Urothelium cell line (cell line): ENCODE data around the gene PFDN1.
A peak's percentile ranks its signal among the peaks of the same experiment; 100 is the strongest.
"Not testable (repeated sequence)": the region's sequence is repeated elsewhere in the genome, so short reads cannot be mapped to it uniquely, and the experiment has no call there.

Experiments used
- DNase-seq: peaks from one replicate; pipeline ENCODE4 v3.0.0; 2011; ENCODE audit warnings: low spot score, mixed read lengths
- FAIRE-seq: peaks from 2 replicates; lab custom pipeline; 2011; peaks lifted over from hg19 to GRCh38; lab: Jason Lieb, UNC

Gene PFDN1

DNA sequence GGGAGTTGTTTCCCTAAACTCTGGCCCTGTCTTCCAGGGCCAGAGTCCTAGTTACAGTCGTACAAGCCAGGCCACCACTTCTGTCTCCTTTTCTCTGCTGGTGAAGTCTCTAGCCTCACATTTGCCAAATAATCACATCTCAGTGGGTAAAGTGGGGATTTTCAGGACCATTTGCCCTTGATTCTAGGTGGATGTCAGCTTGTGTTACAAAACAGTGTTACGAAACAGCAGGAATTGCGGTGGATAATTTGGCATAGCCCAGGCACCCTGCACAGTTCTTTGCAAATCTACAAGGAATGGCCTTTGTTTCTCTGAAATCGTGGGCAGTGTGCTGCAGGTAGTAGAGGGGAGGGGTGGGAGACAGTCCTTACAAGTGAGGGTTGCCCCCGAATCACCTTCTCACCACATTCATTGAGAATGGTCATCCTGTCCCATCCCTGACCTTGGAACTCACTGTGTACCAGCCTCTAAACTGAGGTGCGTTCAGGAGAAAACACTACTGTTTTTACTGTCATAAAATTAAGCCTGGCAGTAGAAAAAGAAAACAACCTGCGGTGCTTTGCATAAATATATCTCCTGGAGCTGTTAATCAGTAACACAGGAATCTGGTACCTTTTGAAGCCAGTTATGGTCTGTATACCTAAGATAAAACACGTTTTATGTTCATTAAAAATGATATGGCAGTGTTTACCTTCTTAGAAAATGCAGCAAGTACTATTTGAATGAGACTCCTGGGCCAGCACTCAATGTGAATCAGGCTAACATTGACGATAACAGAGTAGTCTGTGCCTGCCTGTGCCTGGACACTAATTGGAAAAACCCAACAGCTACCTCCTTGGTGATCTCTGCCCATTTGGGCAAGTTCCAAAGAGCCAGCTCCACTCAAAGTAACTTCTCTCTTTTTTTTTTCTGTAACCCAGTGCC, 83.6 kb downstream of the PFDN1 start:
- DNase-seq, result no peak

DNA sequence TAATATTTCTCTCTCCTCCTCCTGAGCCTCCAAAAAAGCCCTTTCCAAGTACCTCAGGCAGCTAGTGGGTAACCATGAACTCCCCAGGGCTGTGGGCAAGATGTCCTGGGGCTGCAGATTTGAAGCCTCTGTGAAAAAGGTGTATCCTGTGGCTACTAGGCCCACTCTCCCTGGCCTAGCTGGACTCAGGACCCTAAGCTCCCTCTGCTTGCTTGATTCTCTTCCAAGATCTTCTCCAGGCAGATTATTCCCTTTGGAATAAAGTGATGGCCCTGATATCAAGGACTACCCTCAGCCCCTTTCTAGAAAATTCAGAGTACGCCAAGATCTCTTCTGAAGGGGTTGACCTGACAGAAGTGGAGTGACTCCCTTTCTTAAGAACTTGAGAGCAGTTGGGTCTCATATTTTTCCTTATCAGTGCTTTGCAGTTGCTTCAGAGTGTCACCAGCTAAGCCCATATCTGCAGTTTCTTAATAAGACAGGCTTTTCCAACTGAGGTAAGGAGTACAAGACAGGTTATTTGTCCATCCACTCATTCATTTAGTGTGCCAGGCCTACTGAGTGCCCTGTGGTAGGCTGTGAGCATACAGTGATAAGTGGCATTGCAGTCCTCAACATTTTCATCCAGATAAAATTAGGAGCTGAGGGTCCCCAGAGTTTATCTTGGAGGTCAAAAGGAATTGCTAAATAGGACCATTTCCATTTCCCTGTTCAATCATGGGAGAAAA, 85.4 kb downstream of the PFDN1 start:
- FAIRE-seq, result no peak
- no peak for DNase-seq

More for the DNA sequence above, 83.6 kb downstream of the PFDN1 start:
- FAIRE-seq, result no peak

DNA sequence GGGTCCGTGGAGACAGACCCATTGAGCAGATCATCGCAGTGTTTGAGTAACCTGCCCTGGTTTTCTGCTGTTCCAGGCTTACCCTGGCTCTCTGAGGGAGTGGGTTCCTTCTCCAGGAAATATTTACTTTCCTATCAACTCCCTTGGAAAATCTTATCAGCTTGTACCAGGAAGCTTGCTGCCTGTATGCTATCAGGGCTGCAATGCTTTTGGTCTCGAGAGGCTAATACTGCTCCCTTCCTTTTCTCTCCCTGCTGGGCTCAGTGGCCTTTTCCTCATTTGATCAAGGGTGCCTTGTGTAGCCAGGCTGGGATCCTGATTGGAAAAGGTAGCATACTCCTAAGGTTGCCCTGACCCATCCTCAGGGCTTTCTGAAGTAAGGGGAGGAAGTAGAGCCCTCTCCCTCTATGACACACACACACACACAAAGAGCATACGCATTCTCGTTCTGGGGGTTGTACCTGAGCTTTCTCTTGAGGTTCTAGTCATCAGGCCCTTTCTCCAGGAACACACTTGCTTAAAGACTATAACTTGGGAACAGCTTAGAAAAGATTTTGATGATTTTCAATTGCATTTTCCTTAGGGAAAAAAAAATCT, 86.3 kb downstream of the PFDN1 start:
- FAIRE-seq, result no peak
- DNase-seq, result no peak

DNA sequence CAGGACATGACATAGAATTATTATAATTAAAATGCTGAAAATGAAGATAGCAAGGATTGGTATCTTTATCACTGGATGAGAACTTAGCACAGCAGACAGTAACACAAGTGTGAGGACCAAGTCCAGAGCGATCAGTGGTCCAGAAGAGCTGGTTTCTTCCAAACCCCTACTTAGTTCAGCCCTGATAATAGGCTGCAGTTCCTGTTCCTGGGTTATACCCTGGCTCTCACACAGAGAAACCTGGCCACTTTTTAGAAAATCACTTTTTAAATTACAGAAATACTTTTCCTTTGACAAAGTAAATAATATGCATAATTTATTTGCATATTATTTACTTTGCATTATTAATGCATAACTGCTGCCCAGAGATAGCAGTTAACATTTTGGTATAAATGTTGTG, 87.6 kb downstream of the PFDN1 start:
- DNase-seq (no peak), FAIRE-seq (no peak)

DNA sequence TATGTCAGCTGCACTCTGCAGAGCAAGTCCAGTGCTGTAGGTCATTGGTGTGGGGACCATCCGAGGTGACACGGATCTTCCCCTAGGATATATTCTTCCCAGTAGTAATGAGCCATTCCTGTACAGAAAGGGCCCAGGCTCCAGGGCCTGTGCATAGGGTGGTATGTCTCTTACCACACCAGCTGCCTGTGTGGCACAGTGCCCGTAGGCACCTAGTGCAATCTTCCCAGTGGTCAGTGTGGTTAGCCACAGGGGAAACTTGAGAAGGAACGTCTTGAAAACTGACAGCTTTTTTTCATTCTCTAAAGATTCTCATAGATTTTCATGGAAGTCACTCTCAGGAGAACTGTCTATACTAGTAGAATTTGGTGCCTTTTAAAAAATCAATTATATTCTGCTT, 88.1 kb downstream of the PFDN1 start:
- FAIRE-seq (no peak), DNase-seq (peak; percentile 63)

DNA sequence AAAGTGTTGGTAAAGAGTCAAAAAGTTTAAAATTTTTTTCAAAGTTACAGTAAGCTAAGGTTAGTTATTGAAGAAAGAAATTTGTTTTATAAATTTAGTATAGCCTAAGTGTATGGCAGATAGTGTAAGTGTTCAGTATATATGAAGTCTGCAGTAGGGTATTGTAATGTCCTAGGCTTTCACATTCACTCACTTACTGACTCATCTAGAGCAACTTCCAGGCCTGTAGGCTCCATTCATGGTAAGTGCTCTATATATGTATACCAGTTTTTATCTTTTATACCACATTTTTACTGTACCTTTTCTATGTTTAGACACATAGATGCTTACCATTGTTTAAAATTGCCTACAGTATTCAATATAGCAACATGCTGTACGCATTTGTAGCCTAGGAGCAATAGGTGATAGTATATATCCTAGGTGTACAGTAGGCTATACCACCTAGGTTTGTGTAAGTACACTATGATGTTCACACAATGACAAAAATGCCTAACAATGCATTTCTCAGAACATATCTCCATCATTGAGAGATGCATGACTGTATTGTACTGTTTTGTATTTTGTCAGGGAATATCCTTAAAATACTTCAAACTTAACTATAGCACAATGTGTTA, 89.4 kb downstream of the PFDN1 start:
- DNase-seq (no peak), FAIRE-seq (no peak)

DNA sequence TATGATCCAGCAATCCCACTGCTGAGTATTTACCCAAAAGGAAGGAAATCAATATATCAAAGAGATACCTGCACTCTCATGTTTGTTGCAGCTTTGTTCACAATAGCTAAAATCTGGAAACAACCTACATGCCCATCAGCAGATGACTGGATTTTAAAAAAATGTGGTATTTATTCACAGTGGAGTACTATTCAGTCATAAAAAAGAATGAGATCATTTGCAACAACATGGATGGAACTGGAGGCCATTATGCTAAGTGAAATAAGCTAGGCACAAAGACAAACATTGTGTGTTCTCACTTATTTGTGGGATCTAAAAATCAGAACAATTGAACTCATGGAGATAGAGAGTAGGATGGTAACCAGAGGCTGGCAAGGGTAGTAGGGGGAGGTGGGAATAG, 94.8 kb downstream of the PFDN1 start:
- no peak for FAIRE-seq
- no peak for DNase-seq

DNA sequence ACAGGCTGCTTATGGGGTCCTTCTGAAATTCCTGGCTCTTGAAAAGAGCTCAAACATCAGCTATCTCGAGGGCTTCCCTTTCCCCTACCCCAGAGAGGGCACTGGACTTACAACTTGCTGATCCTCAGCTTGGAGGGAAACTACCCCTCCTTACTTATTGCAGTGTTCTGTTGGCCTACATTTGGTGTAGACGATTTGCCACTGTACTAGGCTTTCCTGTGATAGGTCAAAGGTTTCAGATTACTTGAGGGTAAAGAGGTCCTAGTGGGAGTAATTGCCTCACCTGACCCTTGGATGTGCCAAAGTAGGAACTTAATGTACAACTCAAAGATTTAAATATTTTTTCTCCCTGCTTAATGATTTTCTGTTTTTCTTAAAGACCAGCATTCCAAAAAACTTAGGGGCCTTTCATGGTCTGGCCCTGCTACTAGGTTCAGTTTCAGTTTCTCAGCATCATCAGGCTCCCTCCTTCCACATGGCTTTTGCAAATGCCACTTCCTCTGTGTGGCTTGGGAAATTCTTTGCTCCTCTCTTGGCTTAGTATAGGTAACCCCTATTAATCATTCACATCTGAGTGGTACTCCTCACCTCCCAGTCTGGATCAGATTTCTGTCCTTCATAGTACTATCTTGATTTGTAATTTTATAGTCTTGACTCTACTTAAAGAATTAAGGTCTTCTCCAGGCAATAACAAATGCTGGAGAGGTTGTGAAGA, 95.5 kb downstream of the PFDN1 start:
- FAIRE-seq, result no peak

DNA sequence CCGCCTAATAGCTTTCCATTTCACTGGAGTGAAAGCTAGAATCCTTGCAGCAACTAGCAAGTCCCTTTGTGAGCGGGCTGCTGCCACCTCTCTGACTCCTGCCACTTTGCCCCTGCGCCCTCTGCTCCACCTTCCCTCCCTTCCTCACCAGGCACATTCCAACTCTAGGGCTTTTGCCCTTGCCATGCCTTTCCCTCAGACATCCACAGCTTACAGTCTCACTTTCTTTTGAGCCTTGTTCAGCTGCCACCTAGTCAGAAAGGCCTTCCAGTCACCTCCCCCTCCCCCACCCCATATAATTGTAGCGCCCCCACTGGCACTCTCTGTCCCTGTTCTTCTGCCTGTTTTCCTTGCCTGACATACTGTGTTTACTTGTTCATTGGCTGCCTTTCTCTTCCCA, 96.9 kb downstream of the PFDN1 start:
- no peak for DNase-seq
- FAIRE-seq, result no peak

More for the DNA sequence above, 95.5 kb downstream of the PFDN1 start:
- DNase-seq, result no peak

DNA sequence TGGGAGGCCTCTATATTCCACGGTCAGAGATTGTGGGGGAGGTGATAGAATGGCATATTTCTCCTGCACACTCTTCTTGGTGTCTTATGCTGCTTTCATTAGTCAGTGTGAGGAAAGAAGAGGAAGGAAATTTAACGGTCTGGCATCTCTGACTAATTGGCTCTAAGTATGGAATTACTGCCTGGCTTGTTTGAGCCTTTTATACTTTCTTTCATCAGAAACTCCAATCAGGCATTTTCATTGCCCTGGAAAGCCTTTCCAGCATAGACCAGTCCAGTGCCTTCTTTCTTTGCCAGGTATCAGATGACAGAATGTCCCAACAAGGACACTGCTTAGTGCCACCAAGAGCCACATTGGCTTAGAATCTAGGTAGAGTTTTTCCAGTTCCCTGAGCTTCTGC, 97.7 kb downstream of the PFDN1 start:
- FAIRE-seq (no peak), DNase-seq (no peak)

DNA sequence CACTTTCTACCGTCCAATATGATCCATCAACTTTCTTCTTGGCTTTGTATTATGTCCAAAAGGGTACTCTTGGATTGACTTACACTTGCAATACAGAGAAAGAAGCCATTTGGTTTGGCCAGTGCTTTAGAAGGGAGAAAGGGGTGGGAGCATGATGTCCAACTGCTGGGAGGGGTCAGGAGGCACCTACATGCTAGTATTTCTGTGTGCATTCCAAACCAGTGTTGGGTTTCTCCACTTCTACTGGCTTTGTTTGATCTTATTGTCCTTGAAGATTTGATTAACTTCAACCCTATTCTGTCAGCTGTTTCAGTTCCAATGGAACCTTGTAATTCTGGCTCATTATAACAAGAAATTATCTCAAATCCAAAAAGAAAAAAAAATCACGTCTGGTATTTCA, 100.3 kb downstream of the PFDN1 start:
- DNase-seq (no peak), FAIRE-seq (no peak)

DNA sequence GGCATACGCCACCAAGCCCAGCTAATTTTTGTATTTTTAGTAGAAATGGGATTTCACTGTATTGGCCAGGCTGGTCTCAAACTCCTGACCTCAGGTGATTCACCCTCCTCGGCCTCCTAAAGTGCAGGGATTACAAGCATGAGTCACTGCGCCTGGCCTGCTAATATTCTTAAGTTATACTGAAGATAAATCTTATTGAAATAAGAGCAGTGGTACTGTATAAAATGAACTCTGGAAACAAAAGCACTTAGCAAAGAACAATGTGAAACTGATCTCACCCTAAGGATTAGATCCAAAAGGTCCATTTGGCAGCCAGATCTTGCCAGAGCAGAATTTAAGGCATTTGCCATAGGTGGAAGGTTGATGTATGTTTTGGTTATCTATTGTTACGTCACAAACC, 100.8 kb downstream of the PFDN1 start:
- FAIRE-seq, result no peak

DNA sequence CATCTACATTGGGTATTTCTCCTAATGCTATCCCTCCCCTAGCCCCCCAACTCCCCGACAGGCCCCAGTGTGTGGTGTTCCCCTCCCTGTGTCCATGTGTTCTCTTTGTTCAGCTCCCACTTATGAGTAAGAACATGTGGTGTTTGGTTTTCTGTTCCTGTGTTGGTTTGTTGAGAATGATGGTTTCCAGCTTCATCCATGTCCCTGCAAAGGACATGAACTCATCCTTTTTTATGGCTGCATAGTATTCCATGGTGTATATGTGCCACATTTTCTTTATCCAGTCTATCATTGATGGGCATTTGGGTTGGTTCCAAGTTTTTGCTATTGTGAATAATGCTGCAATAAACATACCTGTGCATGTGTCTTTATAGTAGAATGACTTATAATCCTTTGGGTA, 104.0 kb downstream of the PFDN1 start:
- not testable (repeated sequence) for DNase-seq, FAIRE-seq

More for the DNA sequence above, 100.8 kb downstream of the PFDN1 start:
- DNase-seq, result no peak

DNA sequence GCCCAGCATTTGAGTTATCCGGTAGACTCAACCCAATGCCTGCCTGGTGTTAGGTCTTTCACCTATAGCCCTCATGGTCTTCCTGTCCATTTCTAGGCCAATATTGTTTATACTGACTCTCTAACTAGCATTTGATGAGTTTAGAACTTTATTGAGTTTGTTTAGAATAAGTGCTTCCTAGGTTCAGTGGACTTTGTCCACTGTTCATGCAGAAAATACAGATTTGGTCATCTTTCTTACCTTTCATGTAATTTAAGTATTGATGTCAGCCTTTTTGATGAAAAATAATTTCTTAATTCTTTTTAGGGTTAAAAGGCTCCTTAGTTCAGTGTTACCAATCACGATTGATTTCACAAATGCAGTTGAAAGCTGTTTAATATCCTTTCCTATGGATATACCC, 105.9 kb downstream of the PFDN1 start:
- FAIRE-seq (no peak), DNase-seq (no peak)

DNA sequence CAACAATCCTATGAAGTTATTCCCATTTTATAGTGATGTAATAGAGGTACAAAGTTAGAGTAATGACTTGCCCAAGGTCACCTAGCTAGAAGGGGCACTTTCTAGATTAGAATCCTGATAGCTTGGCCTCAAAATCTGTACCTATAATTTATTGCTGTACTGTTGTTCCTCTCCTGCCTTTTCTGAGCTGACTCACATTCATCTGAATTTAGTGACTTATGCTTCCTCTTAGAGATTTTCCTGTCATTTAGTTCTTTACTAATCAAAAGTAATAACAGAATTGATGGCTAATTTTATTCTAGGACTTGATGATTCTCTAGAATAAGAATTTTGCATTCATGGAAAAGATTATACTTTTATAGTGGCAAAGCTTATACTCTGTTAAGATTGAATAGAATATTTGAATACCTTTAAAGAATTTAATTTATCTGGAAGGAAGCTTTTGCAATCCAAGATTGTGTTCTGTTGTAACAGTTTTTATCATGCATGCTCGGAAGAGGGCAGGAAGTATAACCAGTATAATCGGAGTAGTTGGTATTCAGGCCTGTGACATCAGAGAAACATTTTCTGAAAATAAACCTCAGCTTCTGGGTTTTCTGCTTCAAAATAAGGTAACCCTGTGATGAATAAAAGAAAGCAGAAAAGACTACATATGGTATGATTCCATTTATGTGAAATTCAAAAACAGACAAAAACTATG, 106.6 kb downstream of the PFDN1 start:
- FAIRE-seq, result no peak
- no peak for DNase-seq
